ENCODE data around the gene ZSWIM4.

Gene ZSWIM4

DNA sequence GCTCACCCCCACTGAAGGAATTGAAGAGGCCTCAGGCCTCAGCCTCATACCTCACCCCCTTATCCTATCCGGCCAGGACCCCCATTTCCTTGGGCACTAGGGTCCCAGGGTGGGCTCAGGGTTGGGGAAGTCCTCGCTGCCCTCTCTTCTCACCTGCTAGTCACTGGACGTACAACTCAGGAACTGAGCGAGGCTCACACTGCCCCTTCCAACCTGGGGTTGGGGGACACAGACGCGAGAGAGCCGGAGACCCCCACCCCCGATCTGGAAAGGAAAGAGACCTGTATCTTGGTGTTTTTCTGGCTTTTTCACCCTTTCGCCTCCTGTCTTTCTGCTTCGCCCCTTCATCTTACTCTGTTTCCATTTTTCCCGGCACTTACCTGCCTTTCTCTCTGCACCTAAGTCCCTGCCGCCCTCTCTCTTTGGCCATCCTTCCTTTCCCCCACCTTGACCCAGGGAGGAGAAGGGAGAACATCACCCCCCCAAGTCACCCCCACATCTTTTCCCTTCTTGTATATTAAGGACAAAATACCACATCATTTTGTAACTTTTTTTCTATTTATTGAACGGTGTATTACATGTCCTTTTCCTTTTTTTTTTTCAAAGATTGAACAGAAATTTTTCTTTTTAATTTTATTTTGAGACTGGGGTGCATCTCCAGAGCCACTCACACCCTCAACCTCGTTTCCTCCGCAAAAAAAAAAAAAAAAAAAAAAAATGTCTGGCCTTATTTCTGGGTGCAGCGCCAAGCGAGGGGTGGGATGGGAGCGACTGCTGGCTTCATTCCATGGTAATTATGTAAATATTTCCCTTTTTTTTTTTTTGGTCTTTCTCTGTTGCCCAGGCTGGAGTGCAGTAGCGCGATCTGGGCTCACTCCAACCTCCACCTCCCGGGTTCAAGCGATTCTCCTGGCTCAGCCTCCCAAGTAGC, 36.6 kb downstream of the ZSWIM4 start:
- Histone ChIP-seq H3K4me3 (ENCODE audit: severe bottlenecking) (no peak overlapping the region), H3K9me3 (ENCODE audit: severe bottlenecking) (no peaks in the 10 kb centered on the region), H3K4me1 (ENCODE audit: insufficient read depth, poor library complexity, severe bottlenecking) (peaks cover 16% of the 10 kb centered on the region), H3K36me3 (ENCODE audit: low read depth) (peaks cover 41% of the 10 kb centered on the region), H3K27me3 (ENCODE audit: insufficient read depth, poor library complexity, severe bottlenecking) (no peaks in the 10 kb centered on the region), H3K27ac (ENCODE audit: poor library complexity, severe bottlenecking) (peak overlapping the region; percentile 98)
- no peak for TF ChIP-seq CTCF (IDR thresholded peaks at IDR 0.05; ENCODE audit: poor library complexity, severe bottlenecking)
- DNase-seq (ENCODE audit: low spot score) = no peak
- ATAC-seq (ENCODE audit: low read depth) = no peak

GRCh38 chr19:13833330-13834243, 38.3 kb downstream of the ZSWIM4 start:
- peak; percentile 73 for TF ChIP-seq CTCF (IDR thresholded peaks at IDR 0.05; ENCODE audit: poor library complexity, severe bottlenecking)
- H3K9me3 ChIP-seq (ENCODE audit: severe bottlenecking) = no peaks in the 10 kb centered on the region
- peaks cover 59% of the 10 kb centered on the region for H3K36me3 ChIP-seq (ENCODE audit: low read depth)
- no peaks in the 10 kb centered on the region for H3K27me3 ChIP-seq (ENCODE audit: insufficient read depth, poor library complexity, severe bottlenecking)
- H3K4me1 ChIP-seq (ENCODE audit: insufficient read depth, poor library complexity, severe bottlenecking) = peaks cover 26% of the 10 kb centered on the region
- H3K4me3 ChIP-seq (ENCODE audit: severe bottlenecking) = no peak overlapping the region
- H3K27ac ChIP-seq (ENCODE audit: poor library complexity, severe bottlenecking) = peak overlapping the region; percentile 98
- DNase-seq (ENCODE audit: low spot score) (peak; percentile 94), ATAC-seq (ENCODE audit: low read depth) (peak; percentile 76)

GRCh38 chr19:13834244-13835069, 39.2 kb downstream of the ZSWIM4 start:
- Histone ChIP-seq H3K27ac (ENCODE audit: poor library complexity, severe bottlenecking) (peak overlapping the region; percentile 98), H3K27me3 (ENCODE audit: insufficient read depth, poor library complexity, severe bottlenecking) (no peaks in the 10 kb centered on the region), H3K36me3 (ENCODE audit: low read depth) (peaks cover 68% of the 10 kb centered on the region), H3K4me1 (ENCODE audit: insufficient read depth, poor library complexity, severe bottlenecking) (peaks cover 29% of the 10 kb centered on the region), H3K9me3 (ENCODE audit: severe bottlenecking) (no peaks in the 10 kb centered on the region), H3K4me3 (ENCODE audit: severe bottlenecking) (no peak overlapping the region)
- TF ChIP-seq CTCF (IDR thresholded peaks at IDR 0.05; ENCODE audit: poor library complexity, severe bottlenecking) = no peak
- DNase-seq (ENCODE audit: low spot score) (no peak), ATAC-seq (ENCODE audit: low read depth) (peak; percentile 40)

- DNase-seq (ENCODE audit: low spot score) (peak; percentile 62), ATAC-seq (ENCODE audit: low read depth) (no peak)
- no peak overlapping the region for H3K4me3 ChIP-seq (ENCODE audit: severe bottlenecking)
- H3K27ac ChIP-seq (ENCODE audit: poor library complexity, severe bottlenecking) = peak overlapping the region; percentile 98
- no peaks in the 10 kb centered on the region for H3K9me3 ChIP-seq (ENCODE audit: severe bottlenecking)
- H3K36me3 ChIP-seq (ENCODE audit: low read depth) = peaks cover 79% of the 10 kb centered on the region
- H3K27me3 ChIP-seq (ENCODE audit: insufficient read depth, poor library complexity, severe bottlenecking) = no peaks in the 10 kb centered on the region
- H3K4me1 ChIP-seq (ENCODE audit: insufficient read depth, poor library complexity, severe bottlenecking) = peaks cover 29% of the 10 kb centered on the region
- no peak for TF ChIP-seq CTCF (IDR thresholded peaks at IDR 0.05; ENCODE audit: poor library complexity, severe bottlenecking)
Measured at GRCh38 chr19:13835791-13836723, 40.8 kb downstream of the ZSWIM4 start.

All from RWPE2 (cell line).